ENCODE measurements around the gene PPY. TPM values are rescaled to one million over a fixed set of nuclear protein-coding genes. Genes with fewer than 3 reads are reported as not detected.

The PPY gene
- total RNA-seq, 4 donors from 2014 or later, result not detected

DNA sequence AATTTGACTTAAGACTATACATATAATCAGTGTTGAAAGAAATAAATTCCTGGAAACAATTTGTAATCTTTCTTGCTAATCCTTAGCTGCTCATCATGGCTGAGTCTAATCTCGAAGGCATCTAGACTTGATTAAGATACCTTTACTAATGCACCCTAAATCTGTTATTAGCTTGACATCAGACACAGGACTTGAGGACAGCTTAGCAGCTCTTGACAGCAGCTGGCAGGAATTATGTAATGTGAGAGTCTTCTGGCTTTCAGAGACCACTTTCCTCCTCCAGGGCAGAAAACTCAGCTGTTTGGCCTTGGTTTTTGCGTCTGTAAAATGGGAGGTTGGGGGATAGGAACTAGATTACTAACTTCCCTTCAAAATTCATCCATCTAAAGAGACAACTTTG, 27.8 kb downstream of the PPY start:
- no peak overlapping the region for H3K4me3 ChIP-seq (ENCODE audit: low read depth, poor library complexity, severe bottlenecking)
- TF ChIP-seq POLR2A (IDR thresholded peaks at IDR 0.05), result no peak
- TF ChIP-seq, protein P1, sequence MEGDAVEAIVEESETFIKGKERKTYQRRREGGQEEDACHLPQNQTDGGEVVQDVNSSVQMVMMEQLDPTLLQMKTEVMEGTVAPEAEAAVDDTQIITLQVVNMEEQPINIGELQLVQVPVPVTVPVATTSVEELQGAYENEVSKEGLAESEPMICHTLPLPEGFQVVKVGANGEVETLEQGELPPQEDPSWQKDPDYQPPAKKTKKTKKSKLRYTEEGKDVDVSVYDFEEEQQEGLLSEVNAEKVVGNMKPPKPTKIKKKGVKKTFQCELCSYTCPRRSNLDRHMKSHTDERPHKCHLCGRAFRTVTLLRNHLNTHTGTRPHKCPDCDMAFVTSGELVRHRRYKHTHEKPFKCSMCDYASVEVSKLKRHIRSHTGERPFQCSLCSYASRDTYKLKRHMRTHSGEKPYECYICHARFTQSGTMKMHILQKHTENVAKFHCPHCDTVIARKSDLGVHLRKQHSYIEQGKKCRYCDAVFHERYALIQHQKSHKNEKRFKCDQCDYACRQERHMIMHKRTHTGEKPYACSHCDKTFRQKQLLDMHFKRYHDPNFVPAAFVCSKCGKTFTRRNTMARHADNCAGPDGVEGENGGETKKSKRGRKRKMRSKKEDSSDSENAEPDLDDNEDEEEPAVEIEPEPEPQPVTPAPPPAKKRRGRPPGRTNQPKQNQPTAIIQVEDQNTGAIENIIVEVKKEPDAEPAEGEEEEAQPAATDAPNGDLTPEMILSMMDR (IDR thresholded peaks at IDR 0.05), result no peak
- no peak for DNase-seq (ENCODE audit: low spot score in 2 of 2)
- intact Hi-C loops (cut with DNase I; ENCODE audit: low total_unique reads), result no loop called here
- WGBS, 2 donors, result 49 to 56% methylated on average over 2 of the region's 2 CpGs

DNA sequence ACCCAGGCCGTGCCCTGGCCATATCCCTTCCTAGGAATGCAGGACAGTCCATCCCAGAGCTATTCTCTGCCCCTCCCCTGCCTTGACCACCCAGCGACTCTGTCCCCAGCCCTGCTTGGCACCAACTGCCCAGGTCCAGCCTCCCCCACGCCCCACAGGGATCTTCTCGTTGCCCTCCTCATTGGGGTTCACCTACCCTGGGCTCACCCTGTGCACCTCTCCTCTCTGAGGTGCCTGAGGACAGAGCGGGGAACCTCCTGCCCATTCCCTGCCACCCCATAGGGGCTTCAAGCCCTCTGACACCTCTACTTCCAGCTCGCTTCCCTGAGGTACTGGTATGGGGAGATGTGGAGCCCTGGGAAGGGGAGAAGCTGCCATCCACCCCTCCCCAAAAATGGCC, 28.7 kb downstream of the PPY start:
- 85 to 91% methylated on average over 6 of the region's 6 CpGs for WGBS, 2 donors
- intact Hi-C loops (cut with DNase I; ENCODE audit: low total_unique reads), result no loop called here
- no peak overlapping the region for H3K4me3 ChIP-seq (ENCODE audit: low read depth, poor library complexity, severe bottlenecking)
- DNase-seq (ENCODE audit: low spot score in 2 of 2), result no peak
- no peak for TF ChIP-seq POLR2A (IDR thresholded peaks at IDR 0.05)
- TF ChIP-seq, protein P1 (IDR thresholded peaks at IDR 0.05), result no peak

DNA sequence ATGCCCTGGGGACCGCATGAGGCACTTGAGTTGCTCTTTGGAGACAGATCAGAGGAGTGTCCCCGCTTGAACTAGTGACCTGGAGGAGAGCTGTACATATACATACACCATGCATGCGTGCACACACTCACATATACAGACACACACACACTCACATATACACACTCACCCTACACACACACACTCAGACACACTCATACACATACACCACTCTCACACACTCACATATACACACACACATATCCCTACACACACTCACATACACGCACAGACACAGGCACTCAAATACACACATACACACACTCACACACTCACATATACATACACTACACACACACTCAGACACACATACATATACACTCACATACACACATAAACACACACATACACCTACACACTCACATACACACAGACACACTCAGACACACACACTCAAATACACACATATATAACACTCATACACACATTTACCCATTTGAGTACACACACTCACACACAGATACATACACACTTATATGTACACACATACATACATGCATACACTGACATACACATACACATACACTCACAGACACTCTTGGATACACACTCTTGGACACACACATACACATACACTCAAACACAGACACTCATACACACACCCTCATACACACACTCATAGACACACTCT, 29.5 kb downstream of the PPY start:
- intact Hi-C loops (cut with DNase I; ENCODE audit: low total_unique reads), result no loop called here

DNA sequence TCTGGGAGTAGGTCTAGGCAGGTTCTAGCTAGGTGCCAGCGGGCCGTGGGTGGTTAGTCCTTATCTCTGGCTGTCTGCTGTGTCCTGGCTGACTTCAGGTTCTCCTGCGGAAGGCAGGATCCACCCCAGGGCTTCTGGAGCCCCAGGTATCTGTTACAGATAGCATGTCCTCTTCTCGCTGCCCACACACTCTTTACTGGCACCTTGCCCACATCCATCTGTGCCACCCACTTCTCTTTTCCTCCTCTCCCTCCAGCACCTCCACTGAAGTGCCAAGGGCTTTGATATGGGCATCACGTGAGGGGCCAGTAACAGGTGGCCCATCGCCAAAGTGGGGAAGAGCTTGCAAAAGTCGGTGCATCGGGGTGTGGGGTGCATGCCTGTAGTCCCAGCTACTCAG, 30.4 kb downstream of the PPY start:
- TF ChIP-seq, protein P1 (IDR thresholded peaks at IDR 0.05), result no peak
- TF ChIP-seq POLR2A (IDR thresholded peaks at IDR 0.05), result no peak
- DNase-seq (ENCODE audit: low spot score in 2 of 2), result no peak
- WGBS, 2 donors, result 43% methylated on average over 8 of the region's 8 CpGs
- intact Hi-C loops (cut with DNase I; ENCODE audit: low total_unique reads), result no loop called here
- H3K4me3 ChIP-seq (ENCODE audit: low read depth, poor library complexity, severe bottlenecking), result no peak overlapping the region

More for the DNA sequence above, 29.5 kb downstream of the PPY start:
- H3K4me3 ChIP-seq (ENCODE audit: low read depth, poor library complexity, severe bottlenecking), result no peak overlapping the region
- DNase-seq (ENCODE audit: low spot score in 2 of 2), result no peak
- no peak for TF ChIP-seq POLR2A (IDR thresholded peaks at IDR 0.05)
- TF ChIP-seq, protein P1 (IDR thresholded peaks at IDR 0.05), result no peak
- 61 to 73% methylated on average over 4 of the region's 4 CpGs for WGBS, 2 donors

DNA sequence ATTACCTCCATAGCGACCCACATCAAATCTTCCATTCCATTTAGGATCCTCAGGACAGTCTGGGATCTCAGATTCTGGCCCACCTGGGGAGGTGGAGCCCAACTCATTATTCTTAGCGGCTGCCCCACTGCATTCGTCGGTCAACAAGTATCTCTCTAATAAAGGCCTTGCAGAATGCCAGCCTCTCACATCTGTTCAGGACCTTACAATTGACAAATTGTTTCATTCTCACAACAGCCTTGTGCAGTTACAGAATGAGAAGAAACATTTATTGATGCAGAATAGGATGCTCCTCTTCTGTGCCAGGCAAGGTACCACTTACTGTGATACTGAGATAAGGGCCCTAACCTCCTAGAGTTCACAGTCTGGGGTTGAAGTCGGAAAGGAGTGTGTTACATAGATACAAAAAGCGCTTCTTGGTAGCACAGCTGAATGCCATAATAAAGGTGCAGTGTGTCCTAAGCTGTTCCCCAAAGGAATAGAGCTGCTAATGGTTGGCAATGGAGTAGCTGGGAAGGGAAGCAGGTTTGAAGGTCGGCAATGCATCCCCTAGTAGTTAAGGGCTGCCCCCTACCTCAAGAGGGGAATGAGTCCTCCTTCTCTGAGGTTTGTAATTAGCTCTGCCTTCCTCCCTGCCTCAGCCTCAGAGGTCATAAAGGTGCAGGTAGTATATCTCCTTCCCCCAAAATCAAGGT, 32.6 kb downstream of the PPY start:
- DNase-seq (ENCODE audit: low spot score in 2 of 2), result no peak
- H3K4me3 ChIP-seq (ENCODE audit: low read depth, poor library complexity, severe bottlenecking), result no peak overlapping the region
- 67 to 69% methylated on average over 7 of the region's 7 CpGs for WGBS, 2 donors
- no peak for TF ChIP-seq POLR2A (IDR thresholded peaks at IDR 0.05)
- TF ChIP-seq, protein P1 (IDR thresholded peaks at IDR 0.05), result no peak
- intact Hi-C loops (cut with DNase I; ENCODE audit: low total_unique reads), result no loop called here

All from lower leg skin (tissue), 4 donors.